ENCODE results near the gene POT1.

DNA sequence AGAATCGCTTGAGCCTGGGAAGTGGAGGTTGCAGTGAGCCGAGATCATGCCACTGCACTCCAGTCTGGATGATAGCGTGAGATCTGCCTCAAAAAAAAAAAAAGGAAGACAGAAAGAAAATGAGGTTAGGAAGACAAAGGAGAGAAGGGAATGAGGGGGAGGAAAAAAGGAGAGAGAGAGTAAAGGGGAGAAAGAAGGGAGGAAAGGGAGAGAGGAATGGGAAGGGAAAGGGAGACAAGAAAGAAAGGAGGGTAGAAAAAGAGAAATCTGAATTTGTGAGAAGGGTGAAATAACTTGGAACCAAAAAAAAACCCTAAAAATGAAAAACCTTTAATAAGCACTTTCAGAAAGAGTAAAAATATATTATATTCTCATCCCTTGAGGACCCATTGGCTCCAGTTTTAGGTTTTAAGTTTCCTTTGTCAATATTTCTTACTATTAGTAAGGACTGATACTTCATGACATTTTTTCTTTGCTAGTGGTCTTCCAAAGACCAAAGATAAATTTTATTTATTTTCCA lies 54.9 kb downstream of the POT1 start:
- TF ChIP-seq, protein P1, sequence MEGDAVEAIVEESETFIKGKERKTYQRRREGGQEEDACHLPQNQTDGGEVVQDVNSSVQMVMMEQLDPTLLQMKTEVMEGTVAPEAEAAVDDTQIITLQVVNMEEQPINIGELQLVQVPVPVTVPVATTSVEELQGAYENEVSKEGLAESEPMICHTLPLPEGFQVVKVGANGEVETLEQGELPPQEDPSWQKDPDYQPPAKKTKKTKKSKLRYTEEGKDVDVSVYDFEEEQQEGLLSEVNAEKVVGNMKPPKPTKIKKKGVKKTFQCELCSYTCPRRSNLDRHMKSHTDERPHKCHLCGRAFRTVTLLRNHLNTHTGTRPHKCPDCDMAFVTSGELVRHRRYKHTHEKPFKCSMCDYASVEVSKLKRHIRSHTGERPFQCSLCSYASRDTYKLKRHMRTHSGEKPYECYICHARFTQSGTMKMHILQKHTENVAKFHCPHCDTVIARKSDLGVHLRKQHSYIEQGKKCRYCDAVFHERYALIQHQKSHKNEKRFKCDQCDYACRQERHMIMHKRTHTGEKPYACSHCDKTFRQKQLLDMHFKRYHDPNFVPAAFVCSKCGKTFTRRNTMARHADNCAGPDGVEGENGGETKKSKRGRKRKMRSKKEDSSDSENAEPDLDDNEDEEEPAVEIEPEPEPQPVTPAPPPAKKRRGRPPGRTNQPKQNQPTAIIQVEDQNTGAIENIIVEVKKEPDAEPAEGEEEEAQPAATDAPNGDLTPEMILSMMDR (IDR thresholded peaks at IDR 0.05), result no peak
- no peak for TF ChIP-seq POLR2A (IDR thresholded peaks at IDR 0.05)

Measured in tibial nerve (tissue), 3 donors.